GM23338 (cell line): ENCODE results near the gene RAB29. TPM values are rescaled to one million over a fixed set of nuclear protein-coding genes. Genes with fewer than 3 reads are reported as not detected.

ENCODE experiments used
- polyA plus RNA-seq: library from polyadenylated mRNA; unstranded; fragments of >200 nt; fragmentation: Nextera tagmentation; extraction: Ambion mirVana; gene quantifications from 2 replicates; pipeline ENCODE4 v1.2.1, GENCODE V29; 2016
- small RNA-seq: library from RNA; depleted of rRNA; stranded (forward); fragments of <200 nt; gene quantifications from one replicate; pipeline ENCODE3, GENCODE V24; 2014; ENCODE audit warnings: low replicate concordance
- total RNA-seq: library from RNA; depleted of rRNA; stranded (reverse); fragments of >200 nt; shearing (Covaris generic); gene quantifications from 2 replicates; pipeline ENCODE4 v1.2.3, GENCODE V29; 2014; rRNA removed
- TF ChIP-seq, protein P1 (sequence below): fragments of 250-450 bp; sonication (Bioruptor Pico); IDR thresholded peaks from 2 replicates; pipeline ENCODE4 v1.5.0; 2020; ENCODE audit warnings: mild to moderate bottlenecking, moderate library complexity

RAB29 gene
- total and polyA plus RNA-seq, 2 experiments from 2014 or later = 7.1 to 9.1 TPM

DNA sequence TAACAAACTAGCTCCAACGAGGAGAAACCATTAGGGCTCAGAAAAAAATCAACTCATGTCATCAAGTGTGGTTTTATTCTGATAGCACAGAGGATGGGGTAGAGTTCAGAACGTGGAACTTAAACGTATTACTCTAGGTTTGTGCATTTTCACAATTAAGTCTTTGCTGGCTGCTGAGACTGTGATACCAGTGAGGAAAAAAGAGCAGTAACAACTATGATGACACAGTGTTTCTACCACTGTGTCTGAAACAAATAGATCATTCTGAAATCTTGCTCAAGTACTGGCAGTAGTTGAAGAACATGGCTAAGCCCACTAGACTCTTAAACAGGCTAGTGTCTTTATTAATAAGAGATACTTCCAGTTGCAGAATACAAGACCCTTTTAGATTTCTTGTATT is 56.3 kb downstream of the RAB29 start (continued):
- TF ChIP-seq, protein P1, sequence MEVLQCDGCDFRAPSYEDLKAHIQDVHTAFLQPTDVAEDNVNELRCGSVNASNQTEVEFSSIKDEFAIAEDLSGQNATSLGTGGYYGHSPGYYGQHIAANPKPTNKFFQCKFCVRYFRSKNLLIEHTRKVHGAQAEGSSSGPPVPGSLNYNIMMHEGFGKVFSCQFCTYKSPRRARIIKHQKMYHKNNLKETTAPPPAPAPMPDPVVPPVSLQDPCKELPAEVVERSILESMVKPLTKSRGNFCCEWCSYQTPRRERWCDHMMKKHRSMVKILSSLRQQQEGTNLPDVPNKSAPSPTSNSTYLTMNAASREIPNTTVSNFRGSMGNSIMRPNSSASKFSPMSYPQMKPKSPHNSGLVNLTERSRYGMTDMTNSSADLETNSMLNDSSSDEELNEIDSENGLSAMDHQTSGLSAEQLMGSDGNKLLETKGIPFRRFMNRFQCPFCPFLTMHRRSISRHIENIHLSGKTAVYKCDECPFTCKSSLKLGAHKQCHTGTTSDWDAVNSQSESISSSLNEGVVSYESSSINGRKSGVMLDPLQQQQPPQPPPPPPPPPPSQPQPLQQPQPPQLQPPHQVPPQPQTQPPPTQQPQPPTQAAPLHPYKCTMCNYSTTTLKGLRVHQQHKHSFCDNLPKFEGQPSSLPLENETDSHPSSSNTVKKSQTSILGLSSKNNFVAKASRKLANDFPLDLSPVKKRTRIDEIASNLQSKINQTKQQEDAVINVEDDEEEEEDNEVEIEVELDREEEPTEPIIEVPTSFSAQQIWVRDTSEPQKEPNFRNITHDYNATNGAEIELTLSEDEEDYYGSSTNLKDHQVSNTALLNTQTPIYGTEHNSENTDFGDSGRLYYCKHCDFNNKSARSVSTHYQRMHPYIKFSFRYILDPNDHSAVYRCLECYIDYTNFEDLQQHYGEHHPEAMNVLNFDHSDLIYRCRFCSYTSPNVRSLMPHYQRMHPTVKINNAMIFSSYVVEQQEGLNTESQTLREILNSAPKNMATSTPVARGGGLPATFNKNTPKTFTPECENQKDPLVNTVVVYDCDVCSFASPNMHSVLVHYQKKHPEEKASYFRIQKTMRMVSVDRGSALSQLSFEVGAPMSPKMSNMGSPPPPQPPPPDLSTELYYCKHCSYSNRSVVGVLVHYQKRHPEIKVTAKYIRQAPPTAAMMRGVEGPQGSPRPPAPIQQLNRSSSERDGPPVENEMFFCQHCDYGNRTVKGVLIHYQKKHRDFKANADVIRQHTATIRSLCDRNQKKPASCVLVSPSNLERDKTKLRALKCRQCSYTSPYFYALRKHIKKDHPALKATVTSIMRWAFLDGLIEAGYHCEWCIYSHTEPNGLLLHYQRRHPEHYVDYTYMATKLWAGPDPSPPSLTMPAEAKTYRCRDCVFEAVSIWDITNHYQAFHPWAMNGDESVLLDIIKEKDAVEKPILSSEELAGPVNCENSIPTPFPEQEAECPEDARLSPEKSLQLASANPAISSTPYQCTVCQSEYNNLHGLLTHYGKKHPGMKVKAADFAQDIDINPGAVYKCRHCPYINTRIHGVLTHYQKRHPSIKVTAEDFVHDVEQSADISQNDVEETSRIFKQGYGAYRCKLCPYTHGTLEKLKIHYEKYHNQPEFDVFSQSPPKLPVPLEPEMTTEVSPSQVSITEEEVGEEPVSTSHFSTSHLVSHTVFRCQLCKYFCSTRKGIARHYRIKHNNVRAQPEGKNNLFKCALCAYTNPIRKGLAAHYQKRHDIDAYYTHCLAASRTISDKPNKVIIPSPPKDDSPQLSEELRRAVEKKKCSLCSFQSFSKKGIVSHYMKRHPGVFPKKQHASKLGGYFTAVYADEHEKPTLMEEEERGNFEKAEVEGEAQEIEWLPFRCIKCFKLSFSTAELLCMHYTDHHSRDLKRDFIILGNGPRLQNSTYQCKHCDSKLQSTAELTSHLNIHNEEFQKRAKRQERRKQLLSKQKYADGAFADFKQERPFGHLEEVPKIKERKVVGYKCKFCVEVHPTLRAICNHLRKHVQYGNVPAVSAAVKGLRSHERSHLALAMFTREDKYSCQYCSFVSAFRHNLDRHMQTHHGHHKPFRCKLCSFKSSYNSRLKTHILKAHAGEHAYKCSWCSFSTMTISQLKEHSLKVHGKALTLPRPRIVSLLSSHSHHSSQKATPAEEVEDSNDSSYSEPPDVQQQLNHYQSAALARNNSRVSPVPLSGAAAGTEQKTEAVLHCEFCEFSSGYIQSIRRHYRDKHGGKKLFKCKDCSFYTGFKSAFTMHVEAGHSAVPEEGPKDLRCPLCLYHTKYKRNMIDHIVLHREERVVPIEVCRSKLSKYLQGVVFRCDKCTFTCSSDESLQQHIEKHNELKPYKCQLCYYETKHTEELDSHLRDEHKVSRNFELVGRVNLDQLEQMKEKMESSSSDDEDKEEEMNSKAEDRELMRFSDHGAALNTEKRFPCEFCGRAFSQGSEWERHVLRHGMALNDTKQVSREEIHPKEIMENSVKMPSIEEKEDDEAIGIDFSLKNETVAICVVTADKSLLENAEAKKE (CRISPR knock-in tag) = no peak

Small RNA genes within 50 kb of the gene (small RNA-seq; reads per million reads assigned to genes)
- gene RF00139 = not detected

Other genes starting within 250 kb of the RAB29 start
- 19.1 and 19.7 TPM in 2 replicates for gene ELK4, start 143.5 kb downstream of the RAB29 start, total RNA-seq
- 5.1 and 5.2 TPM in 2 replicates for gene ELK4, start 143.5 kb downstream of the RAB29 start, polyA plus RNA-seq
- 14.4 and 16.0 TPM in 2 replicates for gene SLC45A3, start 95.0 kb downstream of the RAB29 start, total RNA-seq
- gene SLC45A3, start 95.0 kb downstream of the RAB29 start, polyA plus RNA-seq = 4.6 and 4.7 TPM in 2 replicates
- gene NUCKS1, start 25.3 kb downstream of the RAB29 start, total RNA-seq = 296 and 307 TPM in 2 replicates
- gene NUCKS1, start 25.3 kb downstream of the RAB29 start, polyA plus RNA-seq = 239 and 255 TPM in 2 replicates
- 22.1 and 30.0 TPM in 2 replicates for gene SLC41A1, start 37.7 kb upstream of the RAB29 start, total RNA-seq
- gene SLC41A1, start 37.7 kb upstream of the RAB29 start, polyA plus RNA-seq = 11.8 and 15.7 TPM in 2 replicates
- 0.10 and 0.12 TPM in 2 replicates for gene PM20D1, start 74.7 kb upstream of the RAB29 start, total RNA-seq
- gene PM20D1, start 74.7 kb upstream of the RAB29 start, polyA plus RNA-seq = 0.45 TPM in 1 of 2 replicates, not detected in the other
- gene SLC26A9, start 168.0 kb upstream of the RAB29 start, total RNA-seq = not detected in 2 replicates
- not detected in 2 replicates for gene SLC26A9, start 168.0 kb upstream of the RAB29 start, polyA plus RNA-seq
- gene RAB7B, start 227.9 kb upstream of the RAB29 start, total RNA-seq = not detected in 2 replicates
- not detected in 2 replicates for gene RAB7B, start 227.9 kb upstream of the RAB29 start, polyA plus RNA-seq
- gene CTSE, start 248.4 kb upstream of the RAB29 start, total RNA-seq = not detected in 2 replicates
- not detected in 2 replicates for gene CTSE, start 248.4 kb upstream of the RAB29 start, polyA plus RNA-seq